PC-3 (cell line): ENCODE results near the gene ATP5ME. TPM values are rescaled to one million over a fixed set of nuclear protein-coding genes. Genes with fewer than 3 reads are reported as not detected.

Source experiments
- ATAC-seq: fragments of 200-7000 bp; cut with Tn5 transposase; 2 replicates; pipeline ENCODE4 v1.9.1; 2020; ENCODE audit warnings: mild to moderate bottlenecking, moderate library complexity
- BruUV-seq: library from RNA; stranded (reverse); fragments of 400-500 nt; replicated peaks from 2 replicates; lab custom pipeline; 2021; lab: Mats Ljungman, UMichigan
- CTCF ChIA-PET: fragments of 300-600 bp; sonication (Branson Sonifier 250); formaldehyde crosslinking; loops from one replicate; lab custom pipeline; 2022; ENCODE audit warnings: antibody characterized with exemption; lab: Charles Lee
- POLR2A ChIA-PET: fragments of 300-600 bp; sonication (Branson Sonifier 250); formaldehyde crosslinking; loops from one replicate; lab custom pipeline; 2022; ENCODE audit warnings: antibody characterized with exemption; ENCODE audit not compliant: unreplicated experiment; lab: Charles Lee
- DNase-seq: peaks from one replicate; pipeline ENCODE4 v3.0.0-alpha.2; 2015
- H2AFZ ChIP-seq: fragments of 300-600 bp; sonication (generic); 2 replicates; pipeline ENCODE4 v1.6.0; 2016; ENCODE audit warnings: antibody characterized with exemption, low read length
- H3F3A ChIP-seq: fragments of 300-600 bp; sonication (generic); one replicate; pipeline ENCODE4 v1.6.0; 2017; ENCODE audit warnings: antibody characterized with exemption, low read length, control low read depth, mild to moderate bottlenecking; ENCODE audit not compliant: unreplicated experiment
- H3K27ac ChIP-seq: fragments of 300-600 bp; sonication (generic); 2 replicates; pipeline ENCODE4 v1.5.1; 2016; ENCODE audit warnings: mild to moderate bottlenecking, low read length
- H3K27me3 ChIP-seq: fragments of 300-600 bp; sonication (generic); 2 replicates; pipeline ENCODE4 v1.6.1; 2016; ENCODE audit warnings: low read length, mixed read lengths
- H3K36me3 ChIP-seq: fragments of 300-600 bp; sonication (generic); 2 replicates; pipeline ENCODE4 v1.6.1; 2016; ENCODE audit warnings: low read depth, mixed run types, low read length, mixed read lengths
- H3K4me1 ChIP-seq: fragments of 300-600 bp; sonication (generic); 2 replicates; pipeline ENCODE4 v1.5.1; 2016; ENCODE audit warnings: low read length; ENCODE audit not compliant: insufficient read depth
- H3K4me2 ChIP-seq: fragments of 300-600 bp; sonication (generic); 2 replicates; pipeline ENCODE4 v1.6.0; 2016; ENCODE audit warnings: low read length
- H3K4me3 ChIP-seq: fragments of 300-600 bp; sonication (generic); 2 replicates; pipeline ENCODE4 v1.5.1; 2016; ENCODE audit warnings: mild to moderate bottlenecking, low read length, mixed read lengths
- H3K79me2 ChIP-seq: fragments of 300-600 bp; sonication (generic); 2 replicates; pipeline ENCODE4 v1.6.1; 2017; ENCODE audit warnings: low read length, mixed read lengths
- H3K9ac ChIP-seq: fragments of 300-600 bp; sonication (generic); 2 replicates; pipeline ENCODE4 v1.6.0; 2016; ENCODE audit warnings: mild to moderate bottlenecking, low read length
- H3K9me2 ChIP-seq: fragments of 300-600 bp; sonication (generic); replicated peaks from 2 replicates; pipeline ENCODE4 v1.6.1; 2016; ENCODE audit warnings: mixed run types, low read length, mixed read lengths
- H3K9me3 ChIP-seq: fragments of 300-600 bp; sonication (generic); 2 replicates; pipeline ENCODE4 v1.6.1; 2016; ENCODE audit warnings: low read length, mixed read lengths
- H4K20me1 ChIP-seq: fragments of 300-600 bp; sonication (generic); 2 replicates; pipeline ENCODE4 v1.6.1; 2016; ENCODE audit warnings: low read length, mixed read lengths
- CTCF ChIP-seq: fragments of 300-600 bp; sonication (generic); conservative IDR thresholded peaks from 2 replicates; pipeline ENCODE4 v1.5.1; 2017; ENCODE audit warnings: antibody characterized with exemption, low read depth, mild to moderate bottlenecking, low read length
- EZH2 ChIP-seq: fragments of 300-600 bp; sonication (generic); IDR thresholded peaks from one replicate; pipeline ENCODE4 v1.6.1; 2017; ENCODE audit warnings: antibody characterized with exemption, mild to moderate bottlenecking, low read length; ENCODE audit not compliant: unreplicated experiment
- EZH2phosphoT487 ChIP-seq: fragments of 300-600 bp; sonication (generic); IDR thresholded peaks from 2 replicates; pipeline ENCODE4 v1.6.1; 2018; ENCODE audit warnings: mild to moderate bottlenecking, antibody characterized with exemption, low read length, borderline replicate concordance
- intact Hi-C: fragments of 100-400 bp; cut with micrococcal nuclease; formaldehyde crosslinking; loops from 2 replicates; pipeline ENCODE4 v1.9.0; 2023
- total RNA-seq: library from RNA; depleted of rRNA; stranded (reverse); fragments of >200 nt; gene quantifications from 2 replicates; pipeline ENCODE4 v1.2.3, GENCODE V29; 2014

The ATP5ME gene
- total RNA-seq, 1 experiment from 2014 or later: 579 TPM

- Histone ChIP-seq H3K36me3 (no peaks in the 10 kb centered on the region), H2AFZ (no peak overlapping the region), H4K20me1 (no peaks in the 10 kb centered on the region), H3F3A (no peaks in the 10 kb centered on the region), H3K27me3 (no peaks in the 10 kb centered on the region; the same call in 1 of the 2 replicates), H3K4me1 (no peaks in the 10 kb centered on the region), H3K79me2 (no peaks in the 10 kb centered on the region), H3K9me2 (no peaks in the 10 kb centered on the region), H3K27ac (no peak overlapping the region), H3K4me3 (no peak overlapping the region), H3K9ac (no peak overlapping the region), H3K4me2 (no peak overlapping the region), H3K9me3 (no peaks in the 10 kb centered on the region)
- TF ChIP-seq CTCF: no peak
- no peak for TF ChIP-seq EZH2phosphoT487
- no peak for TF ChIP-seq EZH2
- ATAC-seq: no peak
- no TSS peak for BruUV-seq
- DNase-seq: no peak
- POLR2A ChIA-PET: no interaction called here
- CTCF ChIA-PET: no interaction called here
- intact Hi-C loops: no loop called here
These were observed 48.4 kb downstream of the ATP5ME start for GRCh38 chr4:625631-626161.

GRCh38 chr4:624705-625590 lies 49.1 kb downstream of the ATP5ME start, which contains the start of gene PDE6B:
PDE6B (plus strand) TSS chr4:625573; CDS start chr4:625627, 54 bp downstream.
- H3K9ac ChIP-seq: no peak within 1 kb of the TSS
- H3K4me3 ChIP-seq: no peak within 1 kb of the TSS
- no TSS peak for BruUV-seq
- no peaks in the 10 kb centered on the region for H4K20me1 ChIP-seq
- intact Hi-C loops: no loop called here
- no peaks in the 10 kb centered on the region for H3K9me2 ChIP-seq
- no peaks in the 10 kb centered on the region for H3F3A ChIP-seq
- H3K79me2 ChIP-seq: no peaks in the 10 kb centered on the region
- TF ChIP-seq EZH2phosphoT487 (no peak), CTCF (no peak), EZH2 (no peak)
- no peaks in the 10 kb centered on the region for H3K4me1 ChIP-seq
- ATAC-seq (no peak), DNase-seq (no peak)
- no peak within 1 kb of the TSS for H2AFZ ChIP-seq
- H3K27me3 ChIP-seq: peaks cover 3% of the 10 kb centered on the region; the same call in 1 of the 2 replicates
- no peaks in the 10 kb centered on the region for H3K9me3 ChIP-seq
- no peak within 1 kb of the TSS for H3K27ac ChIP-seq
- ChIA-PET CTCF (no interaction called here), POLR2A (no interaction called here)
- no peak within 1 kb of the TSS for H3K4me2 ChIP-seq
- no peaks in the 10 kb centered on the region for H3K36me3 ChIP-seq
